Activated T-cell treated with anti-CD3 and anti-CD28 coated beads, Interleukin-2, amount 50 U/mL, for 24 hours (primary cell): ENCODE results near the gene CD79B.

ENCODE experiments used
- DNase-seq: peaks from one replicate; pipeline ENCODE4 v3.0.0-alpha.2; 2020
- H3K27ac Mint-ChIP-seq: 2 replicates; pipeline ENCODE4 v1.8.0; 2020; ENCODE audit warnings: mild to moderate bottlenecking, mixed read lengths
- H3K27me3 Mint-ChIP-seq: 2 replicates; pipeline ENCODE4 v1.8.0; 2020; ENCODE audit warnings: mixed read lengths
- H3K36me3 Mint-ChIP-seq: 2 replicates; pipeline ENCODE4 v1.8.0; 2020; ENCODE audit warnings: low read depth, mixed read lengths
- H3K4me1 Mint-ChIP-seq: 2 replicates; pipeline ENCODE4 v1.8.0; 2020; ENCODE audit warnings: low read depth, mixed read lengths
- H3K4me3 Mint-ChIP-seq: 2 replicates; pipeline ENCODE4 v1.8.0; 2020; ENCODE audit warnings: mild to moderate bottlenecking, moderate library complexity, mixed read lengths
- H3K9me3 Mint-ChIP-seq: 2 replicates; pipeline ENCODE4 v1.8.0; 2020; ENCODE audit warnings: mixed read lengths

Gene CD79B

DNA sequence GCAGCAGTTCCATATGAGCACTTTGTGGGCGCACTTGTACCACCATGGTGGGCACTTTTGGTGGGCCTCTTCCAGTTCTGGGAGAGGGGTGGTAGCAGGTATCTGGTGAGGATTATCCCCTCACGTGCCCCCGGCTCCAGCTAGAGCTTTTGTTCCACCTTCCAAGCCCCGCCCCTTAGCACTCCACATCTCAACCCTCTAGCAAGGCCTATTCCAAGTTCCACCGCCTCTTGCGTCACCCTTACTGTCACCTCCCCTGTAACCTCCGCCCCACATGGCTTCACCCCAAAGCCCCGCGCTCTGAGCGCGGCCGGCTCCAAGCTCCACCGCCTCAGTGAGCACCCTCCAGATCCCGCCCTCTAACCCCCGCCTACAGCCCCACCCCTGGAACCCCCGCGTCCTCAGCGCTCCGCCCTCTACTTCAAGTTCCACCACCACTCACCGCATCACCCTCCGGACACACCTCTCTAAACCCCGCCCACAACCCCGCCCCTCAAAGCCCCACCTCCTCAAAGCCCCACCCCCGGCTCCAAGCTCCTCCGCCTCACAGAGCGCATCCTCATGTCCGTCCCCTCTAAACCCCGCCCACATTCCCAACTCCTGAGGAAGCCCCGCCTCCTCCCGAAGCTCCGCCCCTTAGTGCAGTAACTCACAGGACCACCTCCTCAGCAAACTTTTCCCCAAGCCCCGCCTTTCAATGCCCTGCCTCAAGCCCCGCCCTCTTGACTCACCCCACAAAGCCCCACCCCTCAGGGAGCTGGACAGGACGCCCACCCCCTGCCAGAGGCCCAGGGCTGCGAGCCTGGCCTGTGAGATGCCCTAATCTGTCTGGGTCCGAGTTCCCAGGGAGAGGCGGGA is 29.5 kb upstream of the CD79B start:
- H3K36me3 Mint-ChIP-seq: no peaks in the 10 kb centered on the region
- no peaks in the 10 kb centered on the region for H3K27me3 Mint-ChIP-seq
- H3K4me1 Mint-ChIP-seq: peaks cover 9% of the 10 kb centered on the region
- H3K27ac Mint-ChIP-seq: no peak overlapping the region
- peak; percentile 55 for DNase-seq
- H3K4me3 Mint-ChIP-seq: no peak overlapping the region
- no peaks in the 10 kb centered on the region for H3K9me3 Mint-ChIP-seq

DNA sequence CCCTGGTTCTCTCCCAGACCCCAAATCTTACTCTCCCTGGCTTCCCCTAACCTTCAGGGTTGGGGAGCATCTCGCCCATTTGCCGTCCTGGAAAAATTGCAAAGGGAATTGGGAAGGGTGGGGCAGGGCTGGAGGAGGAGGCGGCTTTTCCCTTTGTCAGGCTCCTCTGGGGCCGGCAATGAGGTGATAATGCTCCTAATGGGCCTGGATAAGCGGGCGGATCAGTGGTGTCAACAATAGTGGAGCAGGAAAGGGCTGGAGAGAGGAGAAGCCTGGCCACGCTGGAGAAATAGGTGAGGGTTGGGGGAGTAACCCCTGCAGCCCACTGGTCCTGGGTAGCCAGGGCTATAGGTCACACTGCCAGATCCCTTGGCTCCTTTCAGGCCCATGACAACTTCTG is 28.3 kb upstream of the CD79B start:
- no peak for DNase-seq
- H3K9me3 Mint-ChIP-seq: no peaks in the 10 kb centered on the region
- no peaks in the 10 kb centered on the region for H3K27me3 Mint-ChIP-seq
- peaks cover 5% of the 10 kb centered on the region for H3K4me1 Mint-ChIP-seq
- no peaks in the 10 kb centered on the region for H3K36me3 Mint-ChIP-seq
- no peak overlapping the region for H3K4me3 Mint-ChIP-seq
- no peak overlapping the region for H3K27ac Mint-ChIP-seq

DNA sequence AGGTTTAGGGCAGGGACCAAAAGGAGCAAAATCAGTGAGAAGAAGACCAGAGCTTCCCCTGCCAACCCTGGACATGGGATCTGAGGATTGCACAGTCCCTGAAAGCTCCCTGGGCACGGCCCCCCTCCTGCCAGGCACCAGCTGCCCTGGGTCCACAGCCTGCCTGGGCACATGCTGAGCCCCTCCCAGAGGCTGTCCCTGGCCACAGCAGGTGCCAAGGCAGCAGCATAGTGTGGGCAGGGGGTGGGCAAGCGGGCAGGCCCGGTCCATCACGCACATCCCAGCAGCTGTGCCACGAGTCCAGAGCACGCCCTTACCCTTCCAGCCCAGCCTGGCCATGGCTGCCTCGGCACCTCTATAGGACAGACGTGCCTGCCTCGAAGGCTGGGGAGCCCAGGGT is 27.9 kb upstream of the CD79B start:
- H3K4me1 Mint-ChIP-seq: peaks cover 8% of the 10 kb centered on the region
- no peak overlapping the region for H3K4me3 Mint-ChIP-seq
- H3K9me3 Mint-ChIP-seq: no peaks in the 10 kb centered on the region
- H3K27ac Mint-ChIP-seq: no peak overlapping the region
- no peak for DNase-seq
- no peaks in the 10 kb centered on the region for H3K36me3 Mint-ChIP-seq
- H3K27me3 Mint-ChIP-seq: no peaks in the 10 kb centered on the region

DNA sequence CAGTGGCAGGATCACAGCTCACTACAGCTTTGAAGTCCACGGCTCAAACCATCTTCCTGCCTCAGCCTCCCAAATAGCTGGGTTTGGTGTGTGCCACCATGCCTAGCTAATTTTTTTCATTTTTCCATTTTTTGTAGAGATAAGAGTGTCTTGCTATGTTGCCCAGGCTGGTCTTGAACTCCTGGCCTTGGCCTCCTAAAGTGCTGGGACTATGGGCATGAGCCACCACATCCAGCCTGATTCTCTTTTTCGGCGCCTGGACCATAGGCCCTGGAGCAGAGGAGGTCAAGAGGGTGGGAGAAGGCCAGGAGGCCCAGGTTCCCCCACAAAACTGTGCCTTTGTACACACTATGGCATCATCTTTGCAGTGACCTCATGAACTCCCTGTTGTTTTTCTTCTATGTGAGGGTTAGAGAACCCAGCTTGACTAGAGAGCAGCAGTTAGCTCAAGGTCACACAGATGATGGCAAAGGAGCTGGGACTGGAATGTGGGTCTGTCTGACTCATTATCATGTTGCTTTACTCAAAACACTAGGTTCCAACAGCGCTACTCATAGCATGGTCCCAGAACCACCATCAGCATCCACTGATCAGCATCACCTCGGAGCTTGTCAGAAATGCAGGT is 24.3 kb upstream of the CD79B start:
- no peak for DNase-seq
- Mint-ChIP-seq H3K9me3 (no peaks in the 10 kb centered on the region), H3K36me3 (no peaks in the 10 kb centered on the region), H3K4me1 (peaks cover 20% of the 10 kb centered on the region), H3K27me3 (no peaks in the 10 kb centered on the region), H3K27ac (no peak overlapping the region), H3K4me3 (no peak overlapping the region)

DNA sequence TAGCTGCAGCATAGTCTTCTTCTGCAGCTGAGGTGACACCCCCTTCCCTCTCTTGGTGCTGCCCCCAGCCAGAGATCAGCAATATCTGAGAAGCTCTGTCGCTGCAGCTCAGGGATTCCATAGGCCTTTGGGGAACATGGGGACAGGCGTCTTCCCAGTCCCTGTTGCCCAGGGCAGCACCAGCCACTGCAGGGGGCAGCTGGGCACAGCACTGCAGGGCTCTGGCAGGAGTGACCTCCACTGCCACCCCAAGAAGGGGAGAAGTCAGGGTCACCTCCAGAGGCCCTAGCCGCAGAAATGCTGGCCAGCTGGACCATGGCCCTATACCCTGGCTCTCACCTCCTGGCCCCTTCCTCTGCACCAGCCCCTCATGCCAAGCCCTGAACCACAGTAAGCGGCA is 23.7 kb upstream of the CD79B start:
- Mint-ChIP-seq H3K9me3 (no peaks in the 10 kb centered on the region), H3K27me3 (no peaks in the 10 kb centered on the region), H3K4me1 (peaks cover 19% of the 10 kb centered on the region), H3K4me3 (no peak overlapping the region), H3K27ac (no peak overlapping the region), H3K36me3 (no peaks in the 10 kb centered on the region)
- DNase-seq: no peak

DNA sequence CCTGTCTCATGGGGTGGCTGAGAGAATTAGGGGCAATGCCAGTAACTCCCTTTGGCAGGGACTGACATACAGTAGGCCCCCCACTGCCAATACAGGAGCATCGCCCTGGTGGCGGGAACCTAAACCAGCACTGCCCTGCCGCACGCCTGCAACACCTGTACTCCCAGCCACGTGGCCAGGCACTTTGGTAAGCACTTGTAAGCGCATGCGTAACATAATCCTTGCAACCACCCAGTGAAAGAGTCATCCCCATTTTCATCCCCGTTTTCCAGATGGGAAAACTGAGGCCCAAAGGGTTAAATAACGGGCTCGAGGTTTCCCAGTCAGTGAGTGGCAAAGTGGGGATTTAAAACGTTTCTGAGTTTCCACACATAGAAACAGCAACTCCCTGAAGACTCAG is 23.1 kb upstream of the CD79B start:
- no peaks in the 10 kb centered on the region for H3K36me3 Mint-ChIP-seq

DNA sequence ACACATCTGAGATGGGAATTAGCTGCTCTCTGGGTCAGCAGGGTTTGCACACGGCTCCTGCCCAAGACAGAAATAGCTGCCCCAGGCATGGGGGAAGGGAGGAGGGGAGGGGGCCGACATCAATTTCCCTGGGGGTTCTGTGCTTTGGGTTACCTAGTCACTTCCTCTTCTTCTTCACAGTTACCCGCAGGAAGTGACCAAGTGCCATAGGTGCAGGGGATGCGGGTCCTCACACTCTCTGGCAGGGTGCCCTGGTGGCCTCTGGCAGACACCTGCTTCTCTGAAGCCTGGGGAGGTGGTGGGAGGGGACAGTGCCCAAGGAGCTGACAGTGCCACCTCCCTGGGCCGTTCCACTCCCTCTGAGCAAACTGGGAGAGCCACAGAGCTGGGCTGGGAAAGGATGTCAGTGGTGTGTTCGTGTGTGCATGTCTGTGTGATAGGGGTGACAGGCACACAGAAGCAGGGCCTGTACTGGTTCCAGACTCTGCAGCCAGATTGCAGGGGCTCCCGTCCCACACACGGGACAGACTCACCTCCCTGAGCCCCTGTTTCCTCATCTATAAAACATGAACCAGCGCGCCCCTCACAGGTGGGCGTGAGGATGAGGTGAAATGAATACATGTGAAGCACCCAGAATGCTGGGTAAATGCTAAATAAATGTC is 22.4 kb upstream of the CD79B start:
- H3K36me3 Mint-ChIP-seq: no peaks in the 10 kb centered on the region
- no peaks in the 10 kb centered on the region for H3K27me3 Mint-ChIP-seq
- H3K9me3 Mint-ChIP-seq: no peaks in the 10 kb centered on the region
- H3K4me1 Mint-ChIP-seq: peaks cover 19% of the 10 kb centered on the region
- no peak overlapping the region for H3K4me3 Mint-ChIP-seq
- peak; percentile 54 for DNase-seq
- H3K27ac Mint-ChIP-seq: peak overlapping the region; percentile 69

More for the DNA sequence above, 23.1 kb upstream of the CD79B start:
- Mint-ChIP-seq H3K4me1 (peaks cover 19% of the 10 kb centered on the region), H3K27me3 (no peaks in the 10 kb centered on the region), H3K4me3 (no peak overlapping the region), H3K9me3 (no peaks in the 10 kb centered on the region), H3K27ac (no peak overlapping the region)
- DNase-seq: no peak

DNA sequence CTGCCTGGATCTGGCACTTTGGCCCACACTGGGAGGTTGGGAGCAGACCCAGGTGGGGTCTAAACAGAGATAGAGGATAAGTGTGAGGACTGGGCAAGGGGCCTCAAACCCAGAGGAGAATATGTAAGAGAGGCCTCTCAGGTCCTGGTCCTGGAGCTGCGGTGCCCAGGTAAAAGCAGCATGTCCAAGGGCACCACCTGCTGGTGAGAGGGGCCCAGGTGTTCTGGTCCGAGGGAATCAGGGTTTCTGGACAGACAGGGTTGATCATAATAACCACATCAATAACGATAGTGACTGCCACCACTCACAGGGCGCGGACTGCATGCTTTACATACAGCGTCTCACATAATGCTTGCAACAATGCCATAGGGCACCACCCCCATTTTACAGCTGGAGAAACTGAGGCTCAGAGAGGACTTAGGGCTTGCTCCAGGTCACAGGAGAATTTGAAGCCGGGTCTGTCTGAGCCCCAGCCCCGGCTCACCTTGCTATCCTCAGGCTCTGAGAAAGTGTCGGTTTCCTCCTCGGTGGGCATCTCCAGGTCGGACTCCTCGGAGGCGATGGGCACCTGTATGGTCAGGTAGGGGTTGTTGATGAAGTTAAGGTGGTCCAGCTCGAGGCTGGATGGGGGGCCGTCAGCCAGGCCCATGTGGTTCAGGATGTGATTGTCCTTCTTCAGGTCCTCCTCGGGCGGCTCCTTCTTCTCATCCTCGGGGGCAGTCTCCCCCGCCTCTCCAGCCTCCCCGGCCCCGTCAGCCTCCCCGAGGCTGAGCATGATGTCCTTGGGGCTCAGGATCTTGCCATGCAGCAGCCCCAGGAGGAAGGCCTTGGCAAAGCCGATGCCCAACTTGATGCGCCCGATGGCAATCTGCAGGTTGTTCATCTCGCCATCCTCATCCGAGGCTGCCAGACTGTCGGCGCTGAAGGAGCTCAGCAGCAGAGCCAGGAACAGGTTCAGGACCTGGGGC is 19.1 kb upstream of the CD79B start:
- Mint-ChIP-seq H3K9me3 (no peaks in the 10 kb centered on the region), H3K27ac (no peak overlapping the region), H3K4me3 (no peak overlapping the region), H3K4me1 (peaks cover 25% of the 10 kb centered on the region), H3K27me3 (no peaks in the 10 kb centered on the region), H3K36me3 (no peaks in the 10 kb centered on the region)
- peak; percentile 50 for DNase-seq

DNA sequence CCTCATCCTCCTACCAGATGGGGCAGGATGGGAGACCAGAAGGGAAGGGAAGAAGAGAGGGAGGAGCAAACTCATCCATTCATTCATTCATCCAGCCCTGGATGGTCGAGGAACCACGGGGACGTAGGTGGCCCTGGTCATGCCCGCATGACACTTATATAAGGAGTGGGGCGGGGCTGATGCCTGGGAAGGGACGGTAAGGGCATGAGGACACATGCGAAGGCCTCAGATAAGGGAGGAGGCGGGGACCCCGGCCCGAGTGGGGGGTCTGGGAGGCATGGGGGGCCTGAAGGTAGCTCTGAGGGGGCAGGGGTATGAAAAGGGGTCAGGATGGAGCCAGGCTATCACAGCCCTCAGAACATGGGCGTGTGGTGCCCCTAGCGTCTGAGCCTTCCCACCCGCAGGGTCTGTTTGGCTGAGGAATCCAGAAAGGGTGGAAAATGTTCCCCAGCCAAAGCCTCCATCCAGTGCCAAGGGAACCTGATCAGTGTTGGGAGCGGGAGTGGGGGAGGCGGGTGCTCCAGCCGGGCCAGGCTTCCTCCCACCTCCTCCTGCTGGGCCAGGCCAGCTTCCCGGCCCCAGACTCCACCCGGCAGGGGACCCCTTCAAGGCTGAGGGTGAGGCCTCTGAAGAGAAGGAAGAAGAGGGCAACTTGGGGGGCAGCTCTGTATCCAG is 17.6 kb upstream of the CD79B start:
- Mint-ChIP-seq H3K4me3 (no peak overlapping the region), H3K36me3 (no peaks in the 10 kb centered on the region), H3K27me3 (no peaks in the 10 kb centered on the region), H3K4me1 (peaks cover 28% of the 10 kb centered on the region), H3K9me3 (no peaks in the 10 kb centered on the region), H3K27ac (no peak overlapping the region)
- no peak for DNase-seq

DNA sequence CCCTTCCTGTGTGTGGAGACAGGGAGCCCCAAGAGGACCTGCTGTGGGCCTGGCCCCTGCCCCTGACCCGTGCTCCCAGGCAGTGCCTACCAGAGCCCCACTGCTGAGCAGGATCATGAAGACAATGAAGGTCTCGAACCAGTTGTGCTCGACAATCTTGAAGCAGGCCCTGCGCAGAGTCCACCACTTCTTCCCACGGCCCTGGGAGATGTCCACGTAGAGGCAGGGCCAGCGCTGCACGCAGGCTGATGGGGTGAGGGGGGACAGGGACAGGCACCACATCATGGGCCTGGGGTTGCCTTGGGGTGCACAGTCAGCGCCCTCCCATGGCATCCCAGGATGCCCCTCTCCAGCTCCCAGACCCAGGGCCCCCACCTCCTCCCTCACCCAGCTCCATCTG is 16.4 kb upstream of the CD79B start:
- peaks cover 16% of the 10 kb centered on the region for H3K4me1 Mint-ChIP-seq
- H3K9me3 Mint-ChIP-seq: no peaks in the 10 kb centered on the region
- H3K36me3 Mint-ChIP-seq: no peaks in the 10 kb centered on the region
- no peak overlapping the region for H3K4me3 Mint-ChIP-seq
- H3K27me3 Mint-ChIP-seq: no peaks in the 10 kb centered on the region
- no peak overlapping the region for H3K27ac Mint-ChIP-seq
- no peak for DNase-seq

DNA sequence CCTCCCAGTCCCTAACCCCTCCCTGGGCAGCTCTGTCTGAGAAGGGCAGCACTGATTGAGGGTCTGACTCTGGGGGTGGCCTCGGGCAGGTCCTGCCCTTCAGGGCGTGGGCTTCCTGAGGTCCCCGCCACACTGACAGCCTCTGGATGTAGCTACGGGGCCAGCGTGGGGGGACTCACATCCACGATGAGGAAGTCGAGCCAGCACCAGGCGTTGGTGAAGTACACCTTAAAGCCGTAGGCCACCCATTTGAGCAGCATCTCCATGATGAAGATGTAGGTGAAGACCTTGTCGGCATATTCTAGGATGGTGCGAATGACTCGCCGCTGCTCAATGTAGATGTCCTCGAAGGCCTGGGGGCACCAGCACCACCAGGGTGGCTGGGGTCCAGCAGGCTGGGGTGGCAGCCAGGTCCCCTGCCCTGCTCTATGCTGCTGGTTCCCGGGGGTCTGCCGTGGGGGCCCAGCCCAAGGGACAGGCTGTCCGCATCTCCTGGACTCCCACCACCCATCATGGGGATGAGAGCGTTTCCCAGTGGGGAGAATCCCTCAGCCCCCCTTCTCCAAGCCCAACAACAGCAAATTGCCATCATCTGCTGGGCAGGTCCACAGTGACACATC is 15.7 kb upstream of the CD79B start:
- H3K36me3 Mint-ChIP-seq: no peaks in the 10 kb centered on the region
- H3K4me3 Mint-ChIP-seq: no peak overlapping the region
- no peak for DNase-seq
- H3K27me3 Mint-ChIP-seq: no peaks in the 10 kb centered on the region
- H3K9me3 Mint-ChIP-seq: no peaks in the 10 kb centered on the region
- H3K27ac Mint-ChIP-seq: no peak overlapping the region
- peaks cover 16% of the 10 kb centered on the region for H3K4me1 Mint-ChIP-seq

DNA sequence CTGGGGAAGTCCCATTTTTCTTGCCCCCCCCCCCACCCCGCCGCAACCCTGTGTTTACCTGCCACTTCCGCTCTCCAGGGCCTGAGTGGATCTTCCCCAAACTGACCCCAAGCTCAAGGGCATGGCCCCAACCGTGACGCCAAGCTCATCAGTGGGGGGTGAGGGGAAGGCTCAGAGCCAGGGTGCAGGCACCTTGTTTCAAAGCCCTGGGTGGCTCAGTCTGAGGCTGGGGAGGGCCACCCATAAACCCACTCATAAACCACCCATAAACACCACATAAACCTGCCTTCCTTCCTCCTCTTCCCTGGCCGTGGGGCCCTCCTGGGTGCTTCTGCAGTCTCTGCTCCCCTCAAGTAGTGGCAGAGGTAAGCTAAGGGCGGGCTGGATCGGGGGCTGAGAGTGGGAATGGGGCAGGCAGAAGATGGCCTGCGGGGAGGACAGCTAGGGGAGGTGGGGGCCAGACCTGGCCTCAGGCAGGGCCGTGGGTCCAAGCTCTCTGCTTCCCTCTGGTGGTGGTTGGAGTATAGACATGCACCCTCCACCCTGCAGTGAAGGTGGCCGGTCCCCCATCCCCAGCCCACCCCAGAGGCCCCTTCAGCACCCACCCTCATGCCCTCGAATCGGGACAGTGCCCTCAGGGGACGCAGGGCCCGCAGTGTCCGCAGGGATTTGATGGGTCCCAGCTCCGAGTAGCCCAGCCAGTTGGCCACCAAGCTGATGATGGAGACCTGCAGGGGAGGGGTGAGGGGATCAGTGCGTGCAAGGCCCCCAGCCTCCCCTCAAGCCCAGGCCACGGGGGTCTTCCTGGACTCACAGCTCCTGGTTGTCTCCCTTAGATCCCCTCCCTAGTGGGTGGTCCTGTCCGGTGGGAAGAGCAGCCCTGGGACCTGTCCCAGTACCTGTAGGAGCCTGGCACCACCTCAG is 14.6 kb upstream of the CD79B start:
- peaks cover 16% of the 10 kb centered on the region for H3K4me1 Mint-ChIP-seq
- H3K27me3 Mint-ChIP-seq: no peaks in the 10 kb centered on the region
- peak; percentile 73 for DNase-seq
- peak overlapping the region; percentile 84 for H3K27ac Mint-ChIP-seq
- no peaks in the 10 kb centered on the region for H3K36me3 Mint-ChIP-seq
- no peaks in the 10 kb centered on the region for H3K9me3 Mint-ChIP-seq
- H3K4me3 Mint-ChIP-seq: peak overlapping the region; percentile 53
